Left renal pelvis (tissue), 4 donors: ENCODE measurements around the gene DBF4B. TPM values are rescaled to one million over a fixed set of nuclear protein-coding genes. Genes with fewer than 3 reads are reported as not detected.

ENCODE experiments used
- DNase-seq, 4 donors: peaks; one replicate each; pipeline ENCODE4 v3.0.0-alpha.2; 2013; ENCODE audit warnings: low read depth in 4 of 4, low spot score in 3 of 4
- polyA plus RNA-seq, 4 donors: library from polyadenylated mRNA; unstranded; fragments of 120-200 nt; gene quantifications; one replicate each; pipeline ENCODE4 v1.2.1, GENCODE V29; 2013; ENCODE audit not compliant: insufficient read length in 4 of 4

The DBF4B gene
- polyA plus RNA-seq, 4 donors = 7.8 to 21.8 (median 11.6) TPM

GRCh38 chr17:44775838-44776621 is 67.6 kb downstream of the DBF4B start:
- DNase-seq = no peak

- DNase-seq = no peak
These were observed 68.3 kb downstream of the DBF4B start for GRCh38 chr17:44776628-44777393.

- no peak for DNase-seq
These were observed 69.2 kb downstream of the DBF4B start for GRCh38 chr17:44777394-44778348.

- DNase-seq = no peak
These were observed 70.3 kb downstream of the DBF4B start for GRCh38 chr17:44778656-44779210.

GRCh38 chr17:44779211-44780025 is 71.0 kb downstream of the DBF4B start:
- DNase-seq = peak in 3 of 4 donors; percentile 52 to 67 (median 52)

GRCh38 chr17:44780161-44780560 is 71.7 kb downstream of the DBF4B start:
- no peak for DNase-seq

- DNase-seq = no peak
These were observed 72.5 kb downstream of the DBF4B start for GRCh38 chr17:44780845-44781480.

- DNase-seq = no peak
These were observed 73.3 kb downstream of the DBF4B start for GRCh38 chr17:44781551-44782325.

GRCh38 chr17:44782326-44782850 is 73.9 kb downstream of the DBF4B start:
- no peak for DNase-seq

- DNase-seq = no peak
These were observed 77.5 kb downstream of the DBF4B start for GRCh38 chr17:44785921-44786320.

- no peak for DNase-seq
These were observed 78.2 kb downstream of the DBF4B start for GRCh38 chr17:44786551-44787081.

- no peak for DNase-seq
These were observed 78.9 kb downstream of the DBF4B start for GRCh38 chr17:44787271-44787940.

- no peak for DNase-seq
These were observed 79.7 kb downstream of the DBF4B start for GRCh38 chr17:44788139-44788538.

GRCh38 chr17:44792276-44792675 is 83.8 kb downstream of the DBF4B start:
- no peak for DNase-seq

- DNase-seq = no peak
These were observed 85.7 kb downstream of the DBF4B start for GRCh38 chr17:44793885-44794842.

- DNase-seq = no peak
These were observed 86.5 kb downstream of the DBF4B start for GRCh38 chr17:44794851-44795413.
